ENCODE measurements around the gene TACO1. TPM values are rescaled to one million over a fixed set of nuclear protein-coding genes. Genes with fewer than 3 reads are reported as not detected.

The TACO1 gene
- total RNA-seq: 10 to 100 TPM; 10.2 to 17.7 (median 14.6) TPM

GRCh38 chr17:63600569-63601438, at the start of gene TACO1:
Gene TACO1 (plus strand): TSS chr17:63600895. CDS start chr17:63601084, 189 bp downstream.
- TF ChIP-seq CTCF (IDR thresholded peaks at IDR 0.05; ENCODE audit: low read depth): no peak

GRCh38 chr17:63552211-63552610, 48.5 kb upstream of the TACO1 start:
- no peak for TF ChIP-seq CTCF (IDR thresholded peaks at IDR 0.05; ENCODE audit: low read depth)

- no peak for TF ChIP-seq CTCF (IDR thresholded peaks at IDR 0.05; ENCODE audit: low read depth)
Observed at GRCh38 chr17:63555500-63556156, 45.1 kb upstream of the TACO1 start.

GRCh38 chr17:63557416-63557815, 43.3 kb upstream of the TACO1 start:
- TF ChIP-seq CTCF (IDR thresholded peaks at IDR 0.05; ENCODE audit: low read depth): no peak

- TF ChIP-seq CTCF (IDR thresholded peaks at IDR 0.05; ENCODE audit: low read depth): no peak
Observed at GRCh38 chr17:63558441-63558840, 42.3 kb upstream of the TACO1 start.

GRCh38 chr17:63561819-63562218, 38.9 kb upstream of the TACO1 start:
- TF ChIP-seq CTCF (IDR thresholded peaks at IDR 0.05; ENCODE audit: low read depth): no peak

GRCh38 chr17:63563339-63563738, 37.4 kb upstream of the TACO1 start:
- no peak for TF ChIP-seq CTCF (IDR thresholded peaks at IDR 0.05; ENCODE audit: low read depth)

All from subcutaneous adipose tissue (tissue), 4 donors.